Smooth muscle cell of the brain vasculature (primary cell): Measurements from ENCODE around the gene HADH.

ENCODE experiments used
- DNase-seq: peaks from one replicate; pipeline ENCODE4 v3.0.0-alpha.2; 2012; ENCODE audit warnings: low read depth, low spot score

HADH gene

GRCh38 chr4:108058685-108059440 is 69.2 kb downstream of the HADH start:
- no peak for DNase-seq

GRCh38 chr4:108060164-108060563 is 70.5 kb downstream of the HADH start:
- DNase-seq = peak; percentile 32

- no peak for DNase-seq
Measured at GRCh38 chr4:108060686-108061321, 71.1 kb downstream of the HADH start.

DNA sequence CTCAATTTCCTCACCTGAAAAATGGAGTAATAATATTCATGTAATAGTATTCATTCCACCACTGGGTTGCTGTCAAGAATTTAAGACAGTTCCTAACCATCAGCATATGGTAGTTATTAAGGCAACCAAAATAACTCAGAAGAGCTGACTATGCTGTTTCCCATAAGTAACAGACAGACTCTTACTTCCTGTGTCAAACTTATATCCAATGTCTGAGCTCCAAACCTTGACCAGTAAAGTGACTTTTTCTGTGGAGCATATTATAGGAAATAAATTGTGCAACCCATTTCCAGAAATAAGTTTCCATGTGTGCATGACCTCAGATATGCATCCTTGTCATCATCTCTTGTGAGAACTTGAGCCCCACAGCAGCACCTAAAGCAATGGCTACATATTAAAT is 78.8 kb downstream of the HADH start:
- no peak for DNase-seq

- DNase-seq = no peak
Measured at GRCh38 chr4:108070775-108071174, 81.1 kb downstream of the HADH start.

GRCh38 chr4:108072300-108072699 is 82.6 kb downstream of the HADH start:
- DNase-seq = no peak

DNA sequence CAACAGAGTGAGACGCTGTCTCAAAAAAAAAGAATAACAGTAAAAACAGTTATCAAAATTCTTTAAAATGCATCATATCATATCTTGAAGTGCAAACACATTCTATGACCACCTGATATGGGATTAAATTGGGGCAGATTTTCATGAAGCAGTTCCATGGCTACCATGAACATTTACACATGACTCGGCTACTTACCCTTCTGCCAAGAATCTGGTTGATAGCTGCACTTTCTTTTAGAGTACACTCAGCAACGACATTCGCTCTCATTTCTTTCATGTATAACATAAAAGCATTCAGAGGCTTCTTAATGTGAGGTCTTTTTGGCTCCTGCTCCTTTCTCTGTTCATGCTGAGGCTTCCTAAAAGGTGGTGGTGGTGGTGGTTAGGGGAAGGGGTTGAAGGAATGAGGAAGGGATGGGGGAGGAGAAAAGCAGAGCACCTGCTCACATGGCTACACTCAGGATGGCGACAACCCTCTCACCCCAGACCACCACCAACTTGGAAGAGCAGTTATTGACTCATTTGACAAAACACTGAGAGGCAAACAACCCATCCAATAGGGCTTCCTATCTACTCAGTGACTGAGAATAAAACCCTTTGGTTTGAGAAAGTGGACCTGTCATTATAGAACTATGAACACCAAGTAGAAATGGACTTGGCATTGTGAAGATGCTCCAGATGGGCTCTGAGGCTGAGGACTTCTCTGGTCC is 88.5 kb downstream of the HADH start:
- DNase-seq = no peak

GRCh38 chr4:108080747-108081146 is 91.1 kb downstream of the HADH start:
- DNase-seq = no peak

GRCh38 chr4:108081256-108081655 is 91.6 kb downstream of the HADH start:
- no peak for DNase-seq
